Thyroid gland (tissue), 4 donors: Measurements from ENCODE around the gene MEP1B. TPM values are rescaled to one million over a fixed set of nuclear protein-coding genes. Genes with fewer than 3 reads are reported as not detected.

Experiments
- DNase-seq, 2 donors: peaks; one replicate each; pipeline ENCODE4 v3.0.0-alpha.2; 2019
- H3K27ac ChIP-seq, 3 donors: fragments of 200-600 bp; sonication (generic); 1 replicate in 2 of 3; 2 replicates in 1 of 3; pipeline ENCODE4 v1.5.1; 2016 to 2019; ENCODE audit warnings: mild to moderate bottlenecking in 1 of 3, moderate library complexity in 1 of 3
- H3K27me3 ChIP-seq: fragments of 200-600 bp; sonication (generic); one replicate; pipeline ENCODE4 v1.5.1; 2019
- H3K36me3 ChIP-seq, 2 donors: fragments of 200-600 bp; sonication (generic); one replicate each; pipeline ENCODE4 v1.5.1; 2016 to 2019
- H3K4me1 ChIP-seq, 2 donors: fragments of 200-600 bp; sonication (generic); one replicate each; pipeline ENCODE4 v1.5.1; 2017 to 2019
- H3K4me3 ChIP-seq, 3 donors: fragments of 200-600 bp; sonication (generic); replicated peaks in 1 of 3; 1 replicate in 2 of 3; 2 replicates in 1 of 3; pipeline ENCODE4 v1.5.1; 2016; ENCODE audit warnings: mild to moderate bottlenecking in 1 of 3
- H3K9me3 ChIP-seq: fragments of 200-600 bp; sonication (generic); one replicate; pipeline ENCODE4 v1.5.1; 2017
- CTCF ChIP-seq, 6 experiments: fragments of 200-600 bp in 3 of 6; fragments of 450-650 bp in 3 of 6; sonication (generic) in 3 of 6; IDR thresholded peaks; one replicate each; pipeline ENCODE4 v1.5.1; 2016 to 2019; ENCODE audit warnings: antibody characterized with exemption in 6 of 6, mild to moderate bottlenecking in 2 of 6, inconsistent platforms in 1 of 6, moderate library complexity in 1 of 6
- POLR2A ChIP-seq, 2 donors: fragments of 450-650 bp; IDR thresholded peaks; one replicate each; pipeline ENCODE4 v1.6.1; 2017; ENCODE audit warnings: antibody characterized with exemption in 2 of 2, mild to moderate bottlenecking in 2 of 2, moderate library complexity in 1 of 2
- WGBS, 2 donors: methylation state at CpG; one replicate each; pipeline ENCODE4 v1.1.5; 2017; 5-methylcytosine and 5-hydroxymethylcytosine counted together
- intact Hi-C: fragments of 100-400 bp; cut with DNase I; formaldehyde crosslinking; loops from one replicate; pipeline ENCODE4 v1.15.1; 2023
- total RNA-seq, 4 donors: library from RNA; depleted of rRNA; stranded (reverse); fragments of >200 nt; gene quantifications; one replicate each; pipeline ENCODE4 v1.2.3, GENCODE V29; 2016

Gene MEP1B
- total RNA-seq, 4 donors from 2014 or later = 0.38 TPM; not detected in 3

- H3K27ac ChIP-seq = no peak overlapping the region
- H3K9me3 ChIP-seq = no peaks in the 10 kb centered on the region
- no peak for TF ChIP-seq POLR2A (IDR thresholded peaks at IDR 0.05)
- TF ChIP-seq CTCF (IDR thresholded peaks at IDR 0.05) = no peak
- H3K4me3 ChIP-seq = no peak overlapping the region
- no peaks in the 10 kb centered on the region for H3K27me3 ChIP-seq
- WGBS, 2 donors = 89 to 91% methylated on average over 8 of the region's 8 CpGs
- intact Hi-C loops = no loop called here
- no peak for DNase-seq
- peaks cover 0 to 6% of the 10 kb centered on the region in 2 donors for H3K4me1 ChIP-seq
- H3K36me3 ChIP-seq = no peaks in the 10 kb centered on the region
Measured at GRCh38 chr18:32249147-32249929, 59.5 kb downstream of the MEP1B start.

- no peak for DNase-seq
- no peaks in the 10 kb centered on the region for H3K9me3 ChIP-seq
- intact Hi-C loops = no loop called here
- no peak for TF ChIP-seq POLR2A (IDR thresholded peaks at IDR 0.05)
- TF ChIP-seq CTCF (IDR thresholded peaks at IDR 0.05) = no peak
- peaks cover 0 to 6% of the 10 kb centered on the region in 2 donors for H3K4me1 ChIP-seq
- H3K4me3 ChIP-seq = no peak overlapping the region
- H3K27ac ChIP-seq = no peak overlapping the region
- H3K36me3 ChIP-seq = no peaks in the 10 kb centered on the region
- no peaks in the 10 kb centered on the region for H3K27me3 ChIP-seq
- WGBS, 2 donors = 73 to 88% methylated on average over 3 of the region's 3 CpGs
Measured at GRCh38 chr18:32251466-32251865, 61.6 kb downstream of the MEP1B start.

GRCh38 chr18:32252141-32252860, 62.5 kb downstream of the MEP1B start:
- WGBS, 2 donors = 58 to 67% methylated on average over 8 of the region's 8 CpGs
- H3K4me3 ChIP-seq = no peak overlapping the region
- no peaks in the 10 kb centered on the region for H3K27me3 ChIP-seq
- no peak overlapping the region for H3K27ac ChIP-seq
- H3K36me3 ChIP-seq = no peaks in the 10 kb centered on the region
- peaks cover 0 to 6% of the 10 kb centered on the region in 2 donors for H3K4me1 ChIP-seq
- no peak for DNase-seq
- TF ChIP-seq CTCF (IDR thresholded peaks at IDR 0.05) (no peak), POLR2A (IDR thresholded peaks at IDR 0.05) (no peak)
- intact Hi-C loops = no loop called here
- no peaks in the 10 kb centered on the region for H3K9me3 ChIP-seq

GRCh38 chr18:32255570-32255969, 65.7 kb downstream of the MEP1B start:
- peaks cover 0 to 6% of the 10 kb centered on the region in 2 donors for H3K4me1 ChIP-seq
- H3K9me3 ChIP-seq = no peaks in the 10 kb centered on the region
- WGBS, 2 donors = 74 to 94% methylated on average over 3 of the region's 3 CpGs
- H3K36me3 ChIP-seq = no peaks in the 10 kb centered on the region
- intact Hi-C loops = no loop called here
- H3K27ac ChIP-seq = no peak overlapping the region
- DNase-seq = no peak
- H3K27me3 ChIP-seq = no peaks in the 10 kb centered on the region
- no peak overlapping the region for H3K4me3 ChIP-seq
- TF ChIP-seq CTCF (IDR thresholded peaks at IDR 0.05) (no peak), POLR2A (IDR thresholded peaks at IDR 0.05) (no peak)
